Measurements from ENCODE around the gene TLE3.

TLE3 gene

DNA sequence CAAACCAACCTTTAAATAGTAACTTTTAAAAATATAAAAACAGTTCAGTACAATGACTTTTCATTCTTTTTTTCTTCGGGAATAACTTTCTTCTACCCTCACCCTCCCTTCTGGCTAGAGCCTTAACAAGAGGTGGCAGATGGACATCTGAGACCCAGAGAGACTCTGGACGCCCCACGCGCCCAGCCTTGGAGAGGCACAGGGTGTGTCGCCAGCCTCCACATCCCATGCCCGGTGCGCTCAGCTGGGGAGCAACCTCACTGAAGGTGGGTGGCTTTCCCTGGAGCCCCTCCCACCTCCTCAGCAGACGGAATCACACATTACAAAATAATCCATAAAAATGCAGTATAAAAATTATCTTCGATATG, 49.5 kb downstream of the TLE3 start:
- DNase-seq (ENCODE audit: low read depth in 2 of 2), result no peak

DNA sequence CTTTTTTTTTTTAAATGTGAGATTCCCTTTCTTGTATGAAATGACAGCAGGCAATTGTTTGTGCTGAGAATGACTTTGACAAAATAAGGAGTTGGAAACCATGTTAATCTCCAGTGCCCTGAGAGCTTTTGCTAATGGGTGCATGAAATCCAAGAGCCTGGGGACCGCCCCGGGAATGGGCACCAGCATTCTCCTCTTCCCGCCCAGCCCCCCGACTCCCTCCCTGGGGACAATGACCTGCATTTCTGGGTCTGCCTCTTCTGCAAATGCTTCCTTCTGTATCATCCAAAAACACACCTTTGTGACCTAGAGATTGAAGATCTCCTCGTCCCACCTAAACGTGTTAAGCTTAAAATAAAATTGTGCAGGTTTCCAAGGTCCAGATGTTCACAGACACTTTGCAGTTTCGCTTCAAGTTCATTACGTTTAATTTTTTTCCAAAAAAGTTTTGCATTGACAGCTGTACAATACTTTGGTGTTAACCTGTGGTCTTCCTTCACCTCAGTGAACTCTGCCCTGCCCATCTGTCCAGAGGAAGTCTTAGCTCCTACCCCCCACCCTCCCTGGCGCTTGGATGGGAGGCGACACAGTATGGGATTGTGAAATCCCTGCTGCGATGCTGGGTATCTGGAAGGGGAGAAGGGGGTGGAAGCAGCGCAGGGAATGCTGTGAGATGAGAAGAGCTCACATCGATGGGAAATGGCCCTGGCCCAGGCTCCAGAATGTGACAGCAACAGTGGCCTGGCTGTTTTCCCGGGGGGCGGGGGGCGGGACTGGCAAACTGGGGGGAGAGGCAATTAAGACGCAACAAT, 50.1 kb downstream of the TLE3 start:
- DNase-seq (ENCODE audit: low read depth in 2 of 2), result no peak

DNA sequence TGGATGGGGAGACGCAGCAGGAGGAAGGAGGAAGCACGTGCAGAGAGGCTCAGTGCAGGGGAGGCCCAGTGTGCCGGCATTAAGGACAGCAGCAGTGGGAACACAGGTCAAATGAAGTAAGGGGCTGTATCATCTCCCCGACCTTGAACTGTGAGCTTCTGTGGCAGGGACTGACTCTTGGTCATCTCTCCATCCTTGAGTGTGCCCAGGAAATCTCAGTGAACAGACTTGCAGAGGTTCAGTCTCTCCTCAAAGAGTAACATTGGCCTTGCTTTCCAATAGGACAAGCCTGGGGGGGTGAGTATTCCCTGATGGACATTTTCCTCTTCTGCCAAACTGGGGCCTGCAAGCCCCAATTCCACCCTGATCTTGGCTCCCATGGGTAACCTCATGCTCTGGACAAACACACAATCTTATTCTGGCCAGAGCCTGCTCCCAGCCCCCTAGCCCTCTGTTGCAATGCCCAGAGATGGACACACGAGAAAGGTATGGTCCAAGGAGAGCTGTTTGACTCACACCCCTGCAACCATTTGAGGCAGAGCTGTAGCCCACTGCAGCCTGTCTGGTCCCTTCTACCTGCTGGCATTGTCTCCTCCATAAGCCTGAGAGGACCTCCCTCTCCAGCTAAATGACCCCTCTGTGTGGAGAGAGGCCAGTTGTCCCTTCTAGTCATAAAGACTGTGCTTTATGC, 50.9 kb downstream of the TLE3 start:
- DNase-seq (ENCODE audit: low read depth in 2 of 2), result no peak

DNA sequence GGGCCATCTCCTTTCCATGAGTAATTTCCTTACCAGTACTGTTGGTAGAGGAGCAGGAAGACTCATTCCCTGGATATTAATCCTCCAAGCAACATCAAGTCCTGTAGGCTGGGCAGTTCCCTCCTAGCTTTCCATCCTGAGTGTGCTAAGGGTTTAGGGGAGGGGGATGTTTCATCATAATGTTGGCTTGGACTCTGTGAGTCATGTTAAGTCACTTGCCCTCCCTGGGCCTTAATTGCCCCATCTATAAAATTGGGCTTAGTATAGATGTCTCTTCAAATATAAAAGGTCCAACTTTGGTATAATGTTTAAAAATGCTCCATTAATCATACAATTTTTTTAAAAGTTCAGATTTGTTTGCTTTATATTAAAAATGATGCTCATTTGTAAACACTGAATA, 52.7 kb downstream of the TLE3 start:
- no peak for DNase-seq (ENCODE audit: low read depth in 2 of 2)

DNA sequence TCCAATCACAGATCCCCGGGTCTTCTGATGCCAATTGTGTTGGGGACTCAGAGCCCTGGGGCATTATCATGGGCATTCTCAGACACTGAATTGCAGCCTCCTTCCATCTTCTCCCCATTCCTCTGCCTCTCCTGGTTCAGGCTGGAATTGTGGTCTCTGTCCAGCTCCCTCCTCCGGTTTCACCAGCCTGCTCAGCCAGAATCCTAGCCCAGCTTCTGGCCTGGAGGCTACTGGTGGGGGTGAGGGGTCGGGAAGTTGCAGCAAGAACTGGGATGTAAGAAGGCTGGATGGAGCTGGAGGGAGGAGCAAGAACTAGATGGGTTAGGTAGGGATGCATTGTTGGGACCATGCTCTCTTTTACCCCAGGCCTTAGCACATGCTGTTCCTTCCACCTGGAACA, 53.5 kb downstream of the TLE3 start:
- DNase-seq (ENCODE audit: low read depth in 2 of 2), result no peak

DNA sequence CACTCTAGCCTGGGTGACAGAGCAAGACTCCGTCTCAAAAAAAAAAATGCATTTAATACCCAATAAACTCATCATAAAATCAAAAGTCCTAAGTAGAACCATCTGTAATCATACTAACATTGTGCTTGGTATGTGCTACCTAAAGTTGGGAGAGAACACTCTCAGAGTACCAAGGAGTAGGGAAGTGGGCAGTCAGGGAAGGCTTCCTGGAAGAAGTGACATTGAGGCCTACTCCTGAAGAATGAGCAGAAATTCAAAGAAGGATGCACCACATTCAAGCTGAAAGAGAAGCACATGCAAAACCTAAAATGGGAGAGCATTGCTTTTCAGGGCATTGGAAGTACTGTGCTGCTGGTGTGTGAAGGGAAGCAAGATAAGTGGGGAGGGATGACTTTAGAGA, 54.1 kb downstream of the TLE3 start:
- DNase-seq (ENCODE audit: low read depth in 2 of 2), result no peak

DNA sequence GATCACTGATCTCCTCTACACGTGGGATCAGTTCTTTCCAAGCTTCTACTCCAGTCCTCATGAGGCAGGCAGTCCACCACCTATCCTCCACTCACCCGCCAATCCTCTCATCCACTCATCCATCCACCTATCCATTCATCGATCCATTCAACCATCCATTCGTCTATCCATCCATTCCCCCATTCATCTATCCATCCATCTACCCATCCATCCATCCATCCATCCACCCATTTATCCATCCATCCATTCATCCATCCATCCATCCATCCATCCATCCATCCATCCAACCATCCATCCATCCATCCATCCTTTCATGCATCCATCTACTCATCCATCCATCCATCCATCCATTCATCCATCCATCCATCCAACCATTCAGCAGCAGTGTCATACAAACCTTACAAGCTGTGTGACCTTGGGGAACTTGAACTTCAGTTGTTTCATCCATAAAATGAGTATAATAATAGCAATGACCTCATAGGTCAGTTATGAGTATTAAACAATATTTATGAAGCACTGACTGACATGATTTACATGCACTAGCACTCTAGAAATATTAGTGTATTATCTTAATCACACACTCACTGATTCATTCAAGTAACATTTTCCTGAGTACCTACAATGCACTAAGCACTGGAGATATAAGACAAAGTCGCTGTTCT, 55.0 kb downstream of the TLE3 start:
- no peak for DNase-seq (ENCODE audit: low read depth in 2 of 2)

DNA sequence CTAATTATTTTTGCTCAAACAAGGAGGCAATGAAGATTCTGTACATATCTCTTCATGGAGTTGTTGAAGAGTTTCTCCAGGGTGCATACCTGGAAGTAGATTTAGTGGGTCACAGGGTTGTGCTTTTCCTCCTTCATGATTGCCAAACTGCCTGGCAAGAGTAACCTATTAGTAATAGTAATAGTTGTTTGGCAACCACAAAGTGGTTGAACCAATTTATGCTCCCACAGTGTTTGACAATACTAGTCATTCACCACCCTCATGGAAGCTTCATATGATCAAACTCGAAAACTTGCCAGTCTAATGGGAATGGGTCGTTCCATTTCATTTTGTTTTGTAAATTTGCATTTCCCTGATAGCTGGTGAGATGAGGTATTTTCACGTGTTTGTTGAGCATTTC, 57.8 kb downstream of the TLE3 start:
- DNase-seq (ENCODE audit: low read depth in 2 of 2), result no peak

DNA sequence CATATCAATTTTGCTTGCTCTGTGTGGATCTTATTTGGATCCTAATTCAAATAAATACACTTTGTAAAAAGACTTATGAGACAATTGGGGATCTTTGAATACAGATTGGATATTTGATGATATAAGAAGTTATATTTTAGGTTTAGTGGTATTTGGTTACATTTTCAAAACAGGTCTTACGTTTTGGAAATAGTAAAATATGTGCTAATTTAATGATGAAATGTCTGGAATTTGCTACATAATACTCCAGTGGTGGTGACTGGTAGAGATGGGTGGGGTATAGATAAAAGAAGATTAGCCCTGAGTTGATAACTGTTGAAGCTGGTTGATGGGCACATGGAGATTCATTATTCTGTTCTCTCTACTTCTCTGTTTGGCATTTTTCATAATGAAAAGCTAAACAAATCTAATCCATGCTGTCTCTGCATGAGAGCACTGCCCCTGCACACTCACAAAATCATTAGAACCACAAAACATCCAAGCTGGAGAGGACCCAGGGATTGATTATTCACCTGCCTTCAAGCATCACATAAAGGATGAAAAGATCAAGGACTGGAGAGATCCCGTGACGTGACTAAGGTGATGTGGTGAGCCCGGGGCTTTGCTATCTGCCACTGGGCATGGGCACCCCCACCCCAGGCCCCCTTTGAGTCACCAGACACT, 58.9 kb downstream of the TLE3 start:
- DNase-seq (ENCODE audit: low read depth in 2 of 2), result no peak

DNA sequence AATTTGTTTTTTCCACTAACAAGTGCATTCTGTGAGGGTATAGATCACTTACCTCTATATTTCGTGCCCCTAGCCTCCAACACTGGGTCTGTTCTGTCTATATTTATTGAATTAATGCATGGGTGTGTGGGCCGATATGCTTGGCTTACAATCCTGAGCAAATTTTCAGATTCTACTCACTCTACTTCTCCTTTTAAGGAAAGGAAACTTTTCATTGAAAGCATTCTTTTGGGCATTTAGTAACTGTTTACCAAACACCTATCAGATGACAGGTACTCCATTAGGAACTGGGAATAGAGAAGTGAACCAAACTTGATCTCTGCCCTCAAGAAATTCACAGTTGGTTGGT, 60.5 kb downstream of the TLE3 start:
- DNase-seq (ENCODE audit: low read depth in 2 of 2), result no peak

DNA sequence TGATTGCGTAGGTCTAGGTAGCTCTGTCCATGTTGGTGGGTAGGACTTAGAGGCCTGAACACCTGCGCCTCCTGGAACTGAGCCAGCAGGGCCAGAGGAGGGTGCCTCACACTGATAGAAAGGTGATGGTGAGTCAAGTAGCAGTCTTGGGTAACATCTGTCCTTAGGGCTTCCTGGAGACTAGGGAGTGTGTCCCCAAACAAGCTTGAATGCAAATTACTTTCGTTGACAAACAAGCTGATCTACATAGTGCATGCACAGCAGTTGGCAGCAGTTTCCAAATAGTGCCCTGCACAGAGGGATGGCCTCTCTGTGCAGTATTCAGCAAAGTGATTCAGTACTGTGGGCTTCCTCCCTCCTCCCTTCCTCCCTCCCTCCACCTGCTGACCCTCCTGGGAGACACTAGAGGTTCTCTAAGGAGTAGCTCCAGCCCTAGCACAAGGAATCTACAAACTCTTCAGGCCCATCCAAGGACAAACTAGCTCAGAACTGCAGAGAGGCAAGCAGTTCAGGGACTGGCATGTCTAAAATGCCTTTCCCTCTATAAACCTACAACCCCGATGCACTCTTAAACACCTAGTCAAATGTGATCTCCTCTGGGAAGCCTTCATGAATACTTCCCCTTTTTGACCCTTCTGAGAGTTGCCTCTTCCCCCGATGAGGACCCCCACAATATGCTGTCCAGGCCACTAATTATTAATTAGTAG, 61.0 kb downstream of the TLE3 start:
- DNase-seq (ENCODE audit: low read depth in 2 of 2), result no peak

DNA sequence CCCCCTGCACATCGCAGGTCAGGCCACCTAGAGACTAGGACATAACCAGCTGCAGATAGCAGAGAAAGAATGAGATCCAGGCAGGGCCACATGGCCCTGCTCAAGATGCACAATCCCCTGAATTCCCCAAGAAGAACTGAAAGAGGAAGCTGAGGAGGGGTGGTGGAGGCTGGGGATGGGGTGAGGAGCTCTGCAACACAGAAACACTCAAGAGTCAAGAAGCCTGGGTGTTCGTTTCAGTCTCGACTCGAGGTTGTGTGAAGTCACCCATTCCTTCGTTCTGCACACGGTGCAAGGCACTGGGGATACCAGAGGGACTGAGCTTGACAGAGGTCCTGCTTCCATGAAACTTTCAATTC, 62.0 kb downstream of the TLE3 start:
- DNase-seq (ENCODE audit: low read depth in 2 of 2), result no peak

DNA sequence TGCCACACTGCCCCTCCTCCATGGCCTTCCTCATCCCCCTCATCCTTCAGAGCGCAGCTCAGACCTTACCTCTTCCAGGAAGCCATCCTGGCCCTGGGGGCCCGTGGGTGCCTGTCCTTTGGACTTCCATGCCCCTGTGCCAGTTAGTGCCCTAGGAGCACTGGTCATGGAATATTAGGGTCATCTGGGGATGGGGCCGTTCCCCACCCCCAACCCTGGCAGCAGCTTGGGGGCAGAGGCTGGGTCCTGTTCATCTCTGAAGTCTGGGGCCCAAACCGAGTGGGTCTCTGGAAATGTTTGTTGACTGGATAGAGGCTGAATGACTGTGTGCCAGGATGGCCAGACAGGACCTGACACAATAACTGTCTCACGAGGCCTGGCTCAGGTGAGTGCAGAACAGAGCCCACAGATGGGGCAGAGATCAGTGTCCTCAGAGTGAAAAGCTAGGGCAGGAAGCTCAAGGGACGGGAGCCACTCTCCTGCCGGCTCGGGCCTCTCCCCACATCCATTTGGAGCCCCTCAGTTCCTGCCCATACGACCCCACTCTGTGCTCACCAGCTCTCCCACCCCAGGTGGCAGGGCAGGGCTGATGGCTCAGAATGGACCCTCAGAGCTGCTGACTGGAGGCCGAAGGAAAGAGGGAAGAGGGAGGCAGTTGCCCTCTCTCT, 62.5 kb downstream of the TLE3 start:
- no peak for DNase-seq (ENCODE audit: low read depth in 2 of 2)

DNA sequence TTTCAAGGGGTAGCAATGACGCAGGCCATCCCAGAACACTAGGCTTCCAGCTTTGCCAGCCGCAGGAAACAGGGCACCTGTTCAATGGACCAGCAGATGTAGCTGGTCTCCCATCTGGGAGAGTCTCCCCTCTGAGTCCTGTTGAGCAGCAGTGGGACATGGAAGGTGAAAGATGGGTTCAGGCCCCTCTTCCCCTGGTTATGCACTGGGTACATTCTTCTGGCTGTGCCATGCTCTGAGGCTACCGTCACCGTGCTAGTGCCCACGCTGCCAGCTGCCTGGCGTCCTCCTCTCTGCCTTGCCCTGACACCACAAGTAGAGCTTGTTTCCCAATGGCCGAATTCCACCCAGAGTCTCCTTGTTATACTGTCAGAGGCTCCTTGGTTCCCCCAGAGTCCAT, 63.1 kb downstream of the TLE3 start:
- DNase-seq (ENCODE audit: low read depth in 2 of 2), result no peak

DNA sequence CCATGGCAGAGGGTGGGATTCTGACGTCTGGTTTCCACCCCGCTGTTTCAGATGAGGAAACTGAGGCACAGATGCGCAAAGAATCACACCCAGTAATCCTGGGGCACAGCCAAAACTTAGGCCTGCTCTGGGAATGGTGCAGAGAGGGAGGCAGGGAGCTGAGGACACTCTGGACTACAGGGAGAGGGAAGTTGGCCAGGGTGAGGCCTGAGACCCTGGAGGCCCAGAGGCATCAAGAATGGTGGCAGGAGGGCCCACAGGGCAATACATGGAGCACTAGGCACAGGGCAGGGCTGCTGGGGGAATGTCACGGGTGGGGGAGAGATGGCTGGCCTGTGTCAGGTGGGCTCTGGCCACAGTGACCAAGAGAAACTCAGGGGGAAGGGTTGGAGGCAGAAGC, 63.6 kb downstream of the TLE3 start:
- no peak for DNase-seq (ENCODE audit: low read depth in 2 of 2)

DNA sequence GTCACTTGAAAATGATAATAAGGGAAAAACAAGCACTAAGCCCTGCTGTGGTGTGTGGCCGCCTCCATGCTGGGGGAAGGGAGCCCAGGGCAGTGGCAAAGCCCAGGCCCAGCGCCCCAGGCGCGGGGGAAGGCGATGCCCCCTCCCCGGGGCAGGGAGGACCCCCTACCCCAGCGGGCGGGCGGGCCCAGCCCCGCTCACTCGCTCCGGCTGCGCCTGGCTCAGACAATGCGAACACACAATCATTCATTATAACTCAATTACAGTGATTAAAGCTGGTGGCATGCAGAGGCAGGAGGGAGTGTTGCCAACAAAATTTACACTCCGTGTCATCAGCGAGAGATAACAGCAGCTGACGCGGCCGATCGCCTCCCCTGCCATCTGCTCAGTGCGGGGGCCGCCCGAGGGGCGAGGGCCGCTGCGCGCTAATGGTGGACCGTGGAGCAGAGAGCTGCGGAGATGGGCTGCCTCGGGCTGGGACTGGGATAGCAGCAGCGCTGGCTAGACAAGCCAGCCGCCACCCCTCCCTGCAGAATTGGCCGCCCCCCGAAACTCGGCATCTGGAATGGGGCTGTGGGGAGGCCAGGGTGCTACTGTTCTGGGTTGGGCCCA, 64.1 kb downstream of the TLE3 start:
- no peak for DNase-seq (ENCODE audit: low read depth in 2 of 2)

DNA sequence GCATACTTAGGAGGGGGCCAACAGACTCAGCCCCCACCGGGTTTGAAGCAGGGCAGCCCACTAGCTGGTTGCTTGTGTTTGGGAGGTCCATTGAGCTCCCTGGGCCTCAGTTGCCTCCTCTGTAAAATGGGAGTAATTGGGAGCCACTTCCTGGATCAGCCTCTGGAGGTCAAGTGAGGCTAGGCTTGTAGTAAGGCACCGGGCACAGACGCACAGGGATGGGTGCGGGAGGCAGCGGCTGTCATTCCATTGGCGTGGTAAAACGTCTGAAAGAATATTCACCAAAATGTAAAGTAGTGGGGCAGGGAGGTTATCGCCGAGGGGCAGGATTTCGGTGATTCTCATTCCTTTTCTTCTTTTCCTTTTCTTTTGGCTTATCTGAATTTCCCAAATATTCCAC, 64.6 kb downstream of the TLE3 start:
- DNase-seq (ENCODE audit: low read depth in 2 of 2), result no peak

DNA sequence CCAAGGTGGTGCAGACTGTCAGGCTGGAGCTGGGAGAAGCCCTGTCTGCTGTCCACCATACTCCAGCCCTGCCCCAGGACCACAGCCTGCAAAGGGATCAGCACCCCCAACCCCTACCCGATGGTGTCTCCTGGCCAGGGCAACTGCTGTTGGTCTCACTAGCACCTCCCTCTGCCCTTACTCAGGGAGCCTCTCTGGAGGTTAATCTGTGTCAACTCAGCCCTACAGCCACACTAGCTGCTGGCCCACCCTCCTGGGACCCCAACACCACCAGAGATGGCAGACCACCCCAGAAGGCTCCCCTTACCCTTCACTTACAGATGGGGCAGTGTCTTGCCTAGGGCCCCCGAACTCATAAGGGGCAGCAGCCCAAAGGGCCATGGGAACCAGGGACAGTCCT, 65.2 kb downstream of the TLE3 start:
- DNase-seq (ENCODE audit: low read depth in 2 of 2), result no peak

DNA sequence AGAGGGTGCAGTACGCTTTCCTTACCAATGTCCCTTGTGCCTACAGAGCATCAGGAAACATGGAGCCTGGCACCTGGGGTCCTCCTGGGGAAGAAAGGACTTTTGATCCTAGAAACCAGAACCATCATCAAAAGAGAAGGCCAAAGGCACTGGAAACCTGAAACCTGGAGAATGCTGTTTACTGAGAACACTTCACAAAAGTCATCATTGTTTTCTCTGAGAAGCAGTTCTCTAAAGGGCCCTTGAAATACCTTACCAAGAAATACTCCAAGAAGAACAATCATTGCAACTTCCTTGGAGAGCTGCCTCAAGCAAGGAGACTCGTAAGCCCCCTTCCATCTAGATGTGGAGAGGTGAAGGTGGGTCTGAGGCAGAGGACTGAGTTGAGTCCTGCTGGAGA, 66.0 kb downstream of the TLE3 start:
- no peak for DNase-seq (ENCODE audit: low read depth in 2 of 2)

DNA sequence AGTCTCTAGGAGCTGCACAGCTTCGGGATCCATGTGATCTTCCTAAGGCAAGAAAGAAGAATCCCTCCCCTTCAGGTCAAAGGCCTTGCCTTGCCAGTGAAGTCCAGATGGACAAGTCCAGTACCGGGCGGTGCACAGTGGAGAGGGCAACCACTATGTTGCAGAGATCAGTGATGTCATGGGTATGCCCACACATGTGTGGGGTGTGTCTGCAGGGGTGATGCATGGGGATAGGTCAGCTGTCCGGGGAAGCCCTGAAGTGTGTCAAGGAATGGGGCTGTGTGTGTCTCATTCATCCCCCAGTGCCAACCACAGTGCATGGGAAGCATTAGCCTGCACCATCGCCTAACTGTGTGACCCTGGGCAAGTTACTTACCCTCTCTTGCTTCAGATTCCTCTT, 66.5 kb downstream of the TLE3 start:
- no peak for DNase-seq (ENCODE audit: low read depth in 2 of 2)

DNA sequence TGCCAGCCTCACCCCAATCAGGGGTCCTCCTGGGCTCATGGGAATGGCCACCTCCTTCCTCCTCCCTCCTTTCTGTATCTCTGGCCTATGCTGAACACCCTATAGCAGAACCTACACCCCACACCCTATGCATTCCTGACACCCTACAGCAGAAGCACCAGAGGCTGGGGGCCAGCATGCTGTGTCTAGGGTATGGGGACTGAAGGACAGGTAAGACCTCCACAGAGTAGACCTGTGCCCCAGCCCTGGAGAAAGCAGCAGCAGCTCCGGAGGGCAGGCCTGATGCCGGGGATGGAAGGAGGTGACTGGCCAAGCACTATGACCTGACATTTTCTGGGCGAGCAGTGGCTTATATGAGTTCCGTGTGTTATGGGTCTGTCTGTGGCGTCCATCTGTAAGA, 66.9 kb downstream of the TLE3 start:
- no peak for DNase-seq (ENCODE audit: low read depth in 2 of 2)
